K562 (cell line): ENCODE results near the gene AHCYL1. TPM values are rescaled to one million over a fixed set of nuclear protein-coding genes. Genes with fewer than 3 reads are reported as not detected.

Source experiments
- ARNT ChIP-seq, 2 experiments: fragments of 450-650 bp; IDR thresholded peaks; 2 replicates each; pipeline ENCODE4 v1.6.1; 2016; ENCODE audit warnings: mild to moderate bottlenecking in 1 of 2
- DPF2 ChIP-seq: fragments of 450-650 bp; IDR thresholded peaks from 2 replicates; pipeline ENCODE4 v1.6.1; 2016
- LCOR ChIP-seq: sonication (generic); formaldehyde crosslinking; IDR thresholded peaks from 2 replicates; pipeline ENCODE4 v1.8.0; 2022; ENCODE audit warnings: mild to moderate bottlenecking, missing genetic modification reagents
- NCOA1 ChIP-seq: fragments of 450-650 bp; IDR thresholded peaks from 2 replicates; pipeline ENCODE4 v1.6.1; 2016; ENCODE audit warnings: low read depth
- NCOR1 ChIP-seq: fragments of 450-650 bp; IDR thresholded peaks from 2 replicates; pipeline ENCODE4 v1.6.1; 2016; ENCODE audit warnings: mild to moderate bottlenecking, moderate library complexity
- NFATC3 ChIP-seq: fragments of 450-650 bp; IDR thresholded peaks from 2 replicates; pipeline ENCODE4 v1.6.1; 2017; ENCODE audit warnings: mild to moderate bottlenecking
- TBL1XR1 ChIP-seq, 2 experiments: IDR thresholded peaks; 2 replicates each; pipeline ENCODE4 v1.6.1; 2012; ENCODE audit warnings: improper control_type of control experiment in 2 of 2, low read length in 2 of 2, mild to moderate bottlenecking in 1 of 2
- ZNF24 ChIP-seq: fragments of 450-650 bp; IDR thresholded peaks from 2 replicates; pipeline ENCODE4 v1.6.1; 2016
- polyA plus RNA-seq, 8 experiments: library from polyadenylated mRNA; depleted of rRNA in 4 of 8; stranded (reverse) in 5 of 8; unstranded in 3 of 8; fragments of >200 nt; fragmentation: Nextera tagmentation in 2 of 8; fragmentation: Illumina TruSeq in 1 of 8; extraction: Ambion mirVana in 2 of 8; extraction: Trizol in 1 of 8; gene quantifications; 2 replicates each; pipeline versions ENCODE4 v1.2.1 to v1.2.3, GENCODE V29; 2011 to 2014; ENCODE audit warnings: inconsistent platforms in 1 of 8, missing spikeins in 1 of 8
- total RNA-seq, 7 experiments: library from RNA; depleted of rRNA in 6 of 7; stranded (reverse); fragments of >200 nt in 6 of 7; fragmentation: Illumina TruSeq in 2 of 7; extraction: Trizol in 2 of 7; gene quantifications; 2 replicates each; pipeline versions ENCODE4 v1.2.1 to v1.2.3, GENCODE V29; 2011 to 2021; ENCODE audit warnings: low replicate concordance in 1 of 7
- TF ChIP-seq, protein P1 (sequence below): fragments of 450-650 bp; IDR thresholded peaks from 2 replicates; pipeline ENCODE4 v1.6.1; 2018; ENCODE audit warnings: mild to moderate bottlenecking, low read depth; ENCODE audit not compliant: partially characterized antibody
- TF ChIP-seq, protein P2 (sequence below): fragments of 450-650 bp; IDR thresholded peaks from 2 replicates; pipeline ENCODE4 v1.6.1; 2016; ENCODE audit warnings: low read depth
- TF ChIP-seq, protein P3 (sequence below): fragments of 250-450 bp; sonication (Bioruptor Pico); IDR thresholded peaks from 2 replicates; pipeline ENCODE4 v1.5.0; 2020; ENCODE audit warnings: mild to moderate bottlenecking
- TF ChIP-seq, protein P4 (sequence below): sonication (generic); formaldehyde crosslinking; IDR thresholded peaks from 2 replicates; pipeline ENCODE4 v1.8.0; 2023; ENCODE audit warnings: missing genetic modification reagents, mild to moderate bottlenecking, borderline replicate concordance

AHCYL1 gene
- total and polyA plus RNA-seq, 9 of the 15 experiments (the other 6 are each of a cell fraction or from before 2014, with no cell fraction given) = 27.3 to 118 (median 44.5) TPM

DNA sequence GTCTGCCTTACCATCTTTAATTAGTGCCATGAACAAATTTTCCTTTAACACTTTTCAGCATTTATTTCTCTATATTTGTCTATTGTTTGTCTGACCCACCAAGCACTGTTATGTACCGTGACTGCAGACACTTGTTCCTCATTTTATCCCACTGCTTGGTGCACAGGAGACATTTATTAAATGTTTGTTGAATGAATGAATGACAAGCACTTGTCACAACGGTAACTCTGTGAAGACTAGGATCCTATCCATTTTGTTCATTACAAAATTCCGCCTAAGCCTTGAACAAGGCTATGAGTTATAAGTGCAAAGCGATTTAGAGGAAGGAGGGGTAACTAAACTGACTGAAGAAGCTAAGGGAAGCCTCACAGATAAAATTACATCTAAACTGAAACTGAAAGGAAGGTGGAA, 49.5 kb downstream of the AHCYL1 start (continued):
- TF ChIP-seq, protein P1, sequence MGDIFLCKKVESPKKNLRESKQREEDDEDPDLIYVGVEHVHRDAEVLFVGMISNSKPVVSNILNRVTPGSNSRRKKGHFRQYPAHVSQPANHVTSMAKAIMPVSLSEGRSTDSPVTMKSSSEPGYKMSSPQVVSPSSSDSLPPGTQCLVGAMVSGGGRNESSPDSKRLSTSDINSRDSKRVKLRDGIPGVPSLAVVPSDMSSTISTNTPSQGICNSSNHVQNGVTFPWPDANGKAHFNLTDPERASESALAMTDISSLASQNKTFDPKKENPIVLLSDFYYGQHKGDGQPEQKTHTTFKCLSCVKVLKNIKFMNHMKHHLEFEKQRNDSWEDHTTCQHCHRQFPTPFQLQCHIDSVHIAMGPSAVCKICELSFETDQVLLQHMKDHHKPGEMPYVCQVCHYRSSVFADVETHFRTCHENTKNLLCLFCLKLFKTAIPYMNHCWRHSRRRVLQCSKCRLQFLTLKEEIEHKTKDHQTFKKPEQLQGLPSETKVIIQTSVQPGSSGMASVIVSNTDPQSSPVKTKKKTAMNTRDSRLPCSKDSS = no peak
- TF ChIP-seq NFATC3 (peak; percentile 62; the same call in 1 of the 2 replicates), LCOR (CRISPR knock-in tag) (peak; percentile 82; the same call in 1 of the 2 replicates), ARNT (IDR thresholded peaks at IDR 0.05) (peak in 1 of 2 experiments; percentile 67; a peak in 1 of 4 replicates), ZNF24 (peak; percentile 92), NCOA1 (peak; percentile 61; the same call in 1 of the 2 replicates), DPF2 (peak; percentile 51; the same call in 1 of the 2 replicates), TBL1XR1 (IDR thresholded peaks at IDR 0.05; ENCODE audit: low read length in 2 of 2) (no peak), NCOR1 (no peak)
- TF ChIP-seq, protein P2, sequence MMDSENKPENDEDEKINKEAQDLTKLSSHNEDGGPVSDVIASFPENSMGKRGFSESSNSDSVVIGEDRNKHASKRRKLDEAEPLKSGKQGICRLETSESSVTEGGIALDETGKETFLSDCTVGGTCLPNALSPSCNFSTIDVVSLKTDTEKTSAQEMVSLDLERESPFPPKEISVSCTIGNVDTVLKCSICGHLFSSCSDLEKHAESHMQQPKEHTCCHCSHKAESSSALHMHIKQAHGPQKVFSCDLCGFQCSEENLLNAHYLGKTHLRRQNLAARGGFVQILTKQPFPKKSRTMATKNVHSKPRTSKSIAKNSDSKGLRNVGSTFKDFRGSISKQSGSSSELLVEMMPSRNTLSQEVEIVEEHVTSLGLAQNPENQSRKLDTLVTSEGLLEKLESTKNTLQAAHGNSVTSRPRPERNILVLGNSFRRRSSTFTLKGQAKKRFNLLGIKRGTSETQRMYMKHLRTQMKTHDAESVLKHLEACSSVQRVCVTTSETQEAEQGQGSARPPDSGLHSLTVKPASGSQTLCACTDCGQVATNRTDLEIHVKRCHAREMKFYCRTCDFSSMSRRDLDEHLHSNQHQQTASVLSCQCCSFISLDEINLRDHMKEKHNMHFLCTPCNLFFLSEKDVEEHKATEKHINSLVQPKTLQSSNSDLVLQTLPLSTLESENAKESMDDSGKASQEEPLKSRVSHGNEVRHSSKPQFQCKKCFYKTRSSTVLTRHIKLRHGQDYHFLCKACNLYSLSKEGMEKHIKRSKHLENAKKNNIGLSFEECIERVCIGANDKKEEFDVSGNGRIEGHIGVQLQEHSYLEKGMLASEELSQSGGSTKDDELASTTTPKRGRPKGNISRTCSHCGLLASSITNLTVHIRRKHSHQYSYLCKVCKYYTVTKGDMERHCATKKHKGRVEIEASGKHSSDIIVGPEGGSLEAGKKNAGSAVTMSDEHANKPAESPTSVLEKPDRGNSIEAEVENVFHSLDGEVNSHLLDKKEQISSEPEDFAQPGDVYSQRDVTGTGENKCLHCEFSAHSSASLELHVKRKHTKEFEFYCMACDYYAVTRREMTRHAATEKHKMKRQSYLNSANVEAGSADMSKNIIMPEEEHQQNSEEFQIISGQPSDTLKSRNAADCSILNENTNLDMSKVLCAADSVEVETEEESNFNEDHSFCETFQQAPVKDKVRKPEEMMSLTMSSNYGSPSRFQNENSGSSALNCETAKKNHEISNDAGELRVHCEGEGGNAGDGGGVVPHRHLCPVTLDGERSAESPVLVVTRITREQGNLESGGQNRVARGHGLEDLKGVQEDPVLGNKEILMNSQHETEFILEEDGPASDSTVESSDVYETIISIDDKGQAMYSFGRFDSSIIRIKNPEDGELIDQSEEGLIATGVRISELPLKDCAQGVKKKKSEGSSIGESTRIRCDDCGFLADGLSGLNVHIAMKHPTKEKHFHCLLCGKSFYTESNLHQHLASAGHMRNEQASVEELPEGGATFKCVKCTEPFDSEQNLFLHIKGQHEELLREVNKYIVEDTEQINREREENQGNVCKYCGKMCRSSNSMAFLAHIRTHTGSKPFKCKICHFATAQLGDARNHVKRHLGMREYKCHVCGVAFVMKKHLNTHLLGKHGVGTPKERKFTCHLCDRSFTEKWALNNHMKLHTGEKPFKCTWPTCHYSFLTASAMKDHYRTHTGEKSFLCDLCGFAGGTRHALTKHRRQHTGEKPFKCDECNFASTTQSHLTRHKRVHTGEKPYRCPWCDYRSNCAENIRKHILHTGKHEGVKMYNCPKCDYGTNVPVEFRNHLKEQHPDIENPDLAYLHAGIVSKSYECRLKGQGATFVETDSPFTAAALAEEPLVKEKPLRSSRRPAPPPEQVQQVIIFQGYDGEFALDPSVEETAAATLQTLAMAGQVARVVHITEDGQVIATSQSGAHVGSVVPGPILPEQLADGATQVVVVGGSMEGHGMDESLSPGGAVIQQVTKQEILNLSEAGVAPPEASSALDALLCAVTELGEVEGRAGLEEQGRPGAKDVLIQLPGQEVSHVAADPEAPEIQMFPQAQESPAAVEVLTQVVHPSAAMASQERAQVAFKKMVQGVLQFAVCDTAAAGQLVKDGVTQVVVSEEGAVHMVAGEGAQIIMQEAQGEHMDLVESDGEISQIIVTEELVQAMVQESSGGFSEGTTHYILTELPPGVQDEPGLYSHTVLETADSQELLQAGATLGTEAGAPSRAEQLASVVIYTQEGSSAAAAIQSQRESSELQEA = peak; percentile 69; the same call in 1 of the 2 replicates
- TF ChIP-seq, protein P3, sequence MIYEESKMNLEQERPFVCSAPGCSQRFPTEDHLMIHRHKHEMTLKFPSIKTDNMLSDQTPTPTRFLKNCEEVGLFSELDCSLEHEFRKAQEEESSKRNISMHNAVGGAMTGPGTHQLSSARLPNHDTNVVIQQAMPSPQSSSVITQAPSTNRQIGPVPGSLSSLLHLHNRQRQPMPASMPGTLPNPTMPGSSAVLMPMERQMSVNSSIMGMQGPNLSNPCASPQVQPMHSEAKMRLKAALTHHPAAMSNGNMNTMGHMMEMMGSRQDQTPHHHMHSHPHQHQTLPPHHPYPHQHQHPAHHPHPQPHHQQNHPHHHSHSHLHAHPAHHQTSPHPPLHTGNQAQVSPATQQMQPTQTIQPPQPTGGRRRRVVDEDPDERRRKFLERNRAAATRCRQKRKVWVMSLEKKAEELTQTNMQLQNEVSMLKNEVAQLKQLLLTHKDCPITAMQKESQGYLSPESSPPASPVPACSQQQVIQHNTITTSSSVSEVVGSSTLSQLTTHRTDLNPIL (CRISPR knock-in tag) = peak; percentile 2; the same call in 1 of the 2 replicates
- TF ChIP-seq, protein P4, sequence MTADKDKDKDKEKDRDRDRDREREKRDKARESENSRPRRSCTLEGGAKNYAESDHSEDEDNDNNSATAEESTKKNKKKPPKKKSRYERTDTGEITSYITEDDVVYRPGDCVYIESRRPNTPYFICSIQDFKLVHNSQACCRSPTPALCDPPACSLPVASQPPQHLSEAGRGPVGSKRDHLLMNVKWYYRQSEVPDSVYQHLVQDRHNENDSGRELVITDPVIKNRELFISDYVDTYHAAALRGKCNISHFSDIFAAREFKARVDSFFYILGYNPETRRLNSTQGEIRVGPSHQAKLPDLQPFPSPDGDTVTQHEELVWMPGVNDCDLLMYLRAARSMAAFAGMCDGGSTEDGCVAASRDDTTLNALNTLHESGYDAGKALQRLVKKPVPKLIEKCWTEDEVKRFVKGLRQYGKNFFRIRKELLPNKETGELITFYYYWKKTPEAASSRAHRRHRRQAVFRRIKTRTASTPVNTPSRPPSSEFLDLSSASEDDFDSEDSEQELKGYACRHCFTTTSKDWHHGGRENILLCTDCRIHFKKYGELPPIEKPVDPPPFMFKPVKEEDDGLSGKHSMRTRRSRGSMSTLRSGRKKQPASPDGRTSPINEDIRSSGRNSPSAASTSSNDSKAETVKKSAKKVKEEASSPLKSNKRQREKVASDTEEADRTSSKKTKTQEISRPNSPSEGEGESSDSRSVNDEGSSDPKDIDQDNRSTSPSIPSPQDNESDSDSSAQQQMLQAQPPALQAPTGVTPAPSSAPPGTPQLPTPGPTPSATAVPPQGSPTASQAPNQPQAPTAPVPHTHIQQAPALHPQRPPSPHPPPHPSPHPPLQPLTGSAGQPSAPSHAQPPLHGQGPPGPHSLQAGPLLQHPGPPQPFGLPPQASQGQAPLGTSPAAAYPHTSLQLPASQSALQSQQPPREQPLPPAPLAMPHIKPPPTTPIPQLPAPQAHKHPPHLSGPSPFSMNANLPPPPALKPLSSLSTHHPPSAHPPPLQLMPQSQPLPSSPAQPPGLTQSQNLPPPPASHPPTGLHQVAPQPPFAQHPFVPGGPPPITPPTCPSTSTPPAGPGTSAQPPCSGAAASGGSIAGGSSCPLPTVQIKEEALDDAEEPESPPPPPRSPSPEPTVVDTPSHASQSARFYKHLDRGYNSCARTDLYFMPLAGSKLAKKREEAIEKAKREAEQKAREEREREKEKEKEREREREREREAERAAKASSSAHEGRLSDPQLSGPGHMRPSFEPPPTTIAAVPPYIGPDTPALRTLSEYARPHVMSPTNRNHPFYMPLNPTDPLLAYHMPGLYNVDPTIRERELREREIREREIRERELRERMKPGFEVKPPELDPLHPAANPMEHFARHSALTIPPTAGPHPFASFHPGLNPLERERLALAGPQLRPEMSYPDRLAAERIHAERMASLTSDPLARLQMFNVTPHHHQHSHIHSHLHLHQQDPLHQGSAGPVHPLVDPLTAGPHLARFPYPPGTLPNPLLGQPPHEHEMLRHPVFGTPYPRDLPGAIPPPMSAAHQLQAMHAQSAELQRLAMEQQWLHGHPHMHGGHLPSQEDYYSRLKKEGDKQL (CRISPR knock-in tag) = no peak
